Fibroblast of lung (primary cell): ENCODE measurements around the gene UNC13B.

Experiments
- CTCF ChIP-seq, 2 donors: IDR thresholded peaks in 1 of 2; conservative IDR thresholded peaks in 1 of 2; 1 replicate in 1 of 2; 2 replicates in 1 of 2; pipeline ENCODE4 v1.5.1; 2011 to 2012; ENCODE audit warnings: low read length in 2 of 2, control low read depth in 1 of 2, inconsistent platforms in 1 of 2, low read depth in 1 of 2, mild to moderate bottlenecking in 1 of 2
- EZH2 ChIP-seq: IDR thresholded peaks from 2 replicates; pipeline ENCODE4 v1.5.1; 2012; ENCODE audit warnings: low read length, control low read depth, mild to moderate bottlenecking; ENCODE audit errors: missing control alignments

- no peak for TF ChIP-seq CTCF (conservative IDR thresholded peaks at IDR 0.05 in 1 of 2, IDR thresholded peaks at IDR 0.05 in 1 of 2; ENCODE audit: low read depth in 1 of 2, low read length in 2 of 2)
- no peak for TF ChIP-seq EZH2
Measured at GRCh38 chr9:35114113-35114839, 47.5 kb upstream of the UNC13B start.
